Natural killer cell (primary cell): ENCODE results near the gene SLX4. TPM values are rescaled to one million over a fixed set of nuclear protein-coding genes. Genes with fewer than 3 reads are reported as not detected.
A peak's percentile ranks its signal among the peaks of the same experiment; 100 is the strongest.

Experiments used
- ATAC-seq, 3 donors: fragments of 150-1000 bp in 2 of 3; fragments of 200-7000 bp in 1 of 3; cut with Tn5 transposase; 1 replicate in 1 of 3; 2 replicates in 2 of 3; pipeline ENCODE4 v1.10.0; 2021; ENCODE audit warnings: mild to moderate bottlenecking in 2 of 3, moderate library complexity in 2 of 3
- DNase-seq, 2 donors: peaks; one replicate each; pipeline versions ENCODE4 v3.0.0 to v3.0.0-alpha.2; 2013 to 2021; ENCODE audit warnings: mixed read lengths in 1 of 2
- H3K27ac ChIP-seq: one replicate; pipeline ENCODE4 v1.5.1; 2013; ENCODE audit warnings: mild to moderate bottlenecking, low read length
- H3K27me3 ChIP-seq: one replicate; pipeline ENCODE4 v1.6.1; 2013; ENCODE audit warnings: low read length; ENCODE audit not compliant: control insufficient read depth, insufficient read depth
- H3K36me3 ChIP-seq: one replicate; pipeline ENCODE4 v1.6.1; 2013; ENCODE audit warnings: low read length; ENCODE audit not compliant: control insufficient read depth, insufficient read depth
- H3K4me1 ChIP-seq: one replicate; pipeline ENCODE4 v1.6.1; 2013; ENCODE audit warnings: low read length; ENCODE audit not compliant: control insufficient read depth, insufficient read depth
- H3K4me3 ChIP-seq: one replicate; pipeline ENCODE4 v1.5.1; 2013; ENCODE audit warnings: low read length
- H3K9me3 ChIP-seq: one replicate; pipeline ENCODE4 v1.6.1; 2013; ENCODE audit warnings: low read length; ENCODE audit not compliant: control insufficient read depth, insufficient read depth
- H3K27ac Mint-ChIP-seq, 2 donors: one replicate each; pipeline ENCODE4 v1.8.0; 2022; ENCODE audit warnings: mild to moderate bottlenecking in 2 of 2, mixed read lengths in 2 of 2, moderate library complexity in 1 of 2
- H3K27me3 Mint-ChIP-seq, 2 donors: one replicate each; pipeline ENCODE4 v1.8.0; 2022; ENCODE audit warnings: low read depth in 2 of 2, mixed read lengths in 2 of 2
- H3K36me3 Mint-ChIP-seq: one replicate; pipeline ENCODE4 v1.8.0; 2022; ENCODE audit warnings: mixed read lengths
- H3K4me1 Mint-ChIP-seq, 2 donors: one replicate each; pipeline ENCODE4 v1.8.0; 2022; ENCODE audit warnings: mixed read lengths in 2 of 2
- H3K4me3 Mint-ChIP-seq: one replicate; pipeline ENCODE4 v1.8.0; 2022; ENCODE audit warnings: mild to moderate bottlenecking, moderate library complexity, mixed read lengths
- H3K9me3 Mint-ChIP-seq, 2 donors: one replicate each; pipeline ENCODE4 v1.8.0; 2022; ENCODE audit warnings: mixed read lengths in 2 of 2
- CTCF ChIP-seq: fragments of 200-600 bp; IDR thresholded peaks from one replicate; pipeline ENCODE4 v1.8.0; 2022; ENCODE audit warnings: antibody characterized with exemption
- WGBS: methylation state at CpG from one replicate; pipeline ENCODE4 v1.1.7; 2013; ENCODE audit warnings: missing lambda C conversion rate; ENCODE audit not compliant: insufficient coverage; 5-methylcytosine and 5-hydroxymethylcytosine counted together
- intact Hi-C: fragments of 100-400 bp; cut with micrococcal nuclease; formaldehyde crosslinking; loops from one replicate; pipeline ENCODE4 v1.14.2; 2022
- total RNA-seq, 4 donors: library from RNA; stranded (reverse); fragments of 120-200 nt in 1 of 4; gene quantifications; one replicate each; pipeline versions ENCODE4 v1.2.3 to v1.2.4, GENCODE V29; 2013 to 2022

SLX4 gene
- total RNA-seq, 3 donors from 2014 or later (not counting 1 experiment from before 2014, with no cell fraction given): 13.5 to 18.6 (median 15.5) TPM

GRCh38 chr16:3623642-3624041 lies 12.2 kb upstream of the SLX4 start:
- peaks cover 20 to 28% of the 10 kb centered on the region in 2 donors for H3K4me1 Mint-ChIP-seq
- Histone ChIP-seq H3K4me3 (no peak overlapping the region), H3K9me3 (no peaks in the 10 kb centered on the region), H3K36me3 (no peaks in the 10 kb centered on the region), H3K4me1 (peaks cover 13% of the 10 kb centered on the region), H3K27me3 (no peaks in the 10 kb centered on the region), H3K27ac (no peak overlapping the region)
- H3K27ac Mint-ChIP-seq: peak overlapping the region; percentile 25
- no peak for TF ChIP-seq CTCF
- no peaks in the 10 kb centered on the region for H3K9me3 Mint-ChIP-seq
- DNase-seq (no peak), ATAC-seq (no peak)
- WGBS: 77% methylated on average over 3 of the region's 3 CpGs
- H3K36me3 Mint-ChIP-seq: no peaks in the 10 kb centered on the region
- no peak overlapping the region for H3K4me3 Mint-ChIP-seq
- intact Hi-C loops: no loop called here
- no peaks in the 10 kb centered on the region for H3K27me3 Mint-ChIP-seq

- no peak for TF ChIP-seq CTCF
- H3K4me1 ChIP-seq: no peaks in the 10 kb centered on the region
- WGBS: 74% methylated on average over 3 of the region's 3 CpGs
- peaks cover 2% of the 10 kb centered on the region for H3K36me3 ChIP-seq
- H3K27ac ChIP-seq: no peak overlapping the region
- no peak overlapping the region for H3K4me3 ChIP-seq
- H3K36me3 Mint-ChIP-seq: no peaks in the 10 kb centered on the region
- peak overlapping the region in 1 of 2 donors; percentile 48 for H3K27ac Mint-ChIP-seq
- H3K27me3 Mint-ChIP-seq: no peaks in the 10 kb centered on the region
- DNase-seq (no peak), ATAC-seq (no peak)
- intact Hi-C loops: no loop called here
- H3K27me3 ChIP-seq: no peaks in the 10 kb centered on the region
- no peak overlapping the region for H3K4me3 Mint-ChIP-seq
- no peaks in the 10 kb centered on the region for H3K9me3 ChIP-seq
- H3K4me1 Mint-ChIP-seq: peaks cover 26 to 27% of the 10 kb centered on the region in 2 donors
- H3K9me3 Mint-ChIP-seq: no peaks in the 10 kb centered on the region
Observed at GRCh38 chr16:3618769-3619141, 7.3 kb upstream of the SLX4 start.

- peak overlapping the region; percentile 99 for H3K4me3 Mint-ChIP-seq
- H3K9me3 Mint-ChIP-seq: no peaks in the 10 kb centered on the region
- intact Hi-C loops: loop anchor here (5.0 kb wide), 2 partner anchors 265 to 505 kb away; partner anchors contain the start of gene ADCY9
- ATAC-seq (no peak), DNase-seq (no peak)
- no peaks in the 10 kb centered on the region for H3K9me3 ChIP-seq
- TF ChIP-seq CTCF: no peak
- H3K27me3 ChIP-seq: no peaks in the 10 kb centered on the region
- H3K27ac Mint-ChIP-seq: peak overlapping the region; percentile 97 to 98
- peaks cover 2% of the 10 kb centered on the region for H3K36me3 ChIP-seq
- peaks cover 48 to 54% of the 10 kb centered on the region in 2 donors for H3K4me1 Mint-ChIP-seq
- WGBS: 83% methylated on average over 32 of the region's 34 CpGs
- no peak overlapping the region for H3K27ac ChIP-seq
- H3K27me3 Mint-ChIP-seq: no peaks in the 10 kb centered on the region
- H3K36me3 Mint-ChIP-seq: no peaks in the 10 kb centered on the region
- H3K4me1 ChIP-seq: peaks cover 25% of the 10 kb centered on the region
- peak overlapping the region; percentile 95 for H3K4me3 ChIP-seq
Observed at GRCh38 chr16:3612510-3613466, 1.4 kb upstream of the SLX4 start.
